NCI-H460 (cell line): ENCODE data around the gene TOR1AIP1. TPM values are rescaled to one million over a fixed set of nuclear protein-coding genes. Genes with fewer than 3 reads are reported as not detected.

Experiments used
- total RNA-seq: library from RNA; depleted of rRNA; stranded (reverse); fragments of >200 nt; shearing (Covaris generic); gene quantifications from 2 replicates; pipeline ENCODE4 v1.2.3, GENCODE V29; 2014; rRNA removed

The TOR1AIP1 gene
- total RNA-seq, 1 experiment from 2014 or later, result 57.7 TPM

Other genes starting within 250 kb of the TOR1AIP1 start
- gene FAM163A, start 139.0 kb upstream of the TOR1AIP1 start, total RNA-seq, result 0.12 and 0.17 TPM in 2 replicates
- gene TOR1AIP2, start 4.5 kb upstream of the TOR1AIP1 start, total RNA-seq, result 106 and 122 TPM in 2 replicates
- 52.0 and 54.7 TPM in 2 replicates for gene CEP350, start 72.5 kb downstream of the TOR1AIP1 start, total RNA-seq